Natural killer cell (primary cell): Measurements from ENCODE around the gene ST3GAL5. TPM values are rescaled to one million over a fixed set of nuclear protein-coding genes. Genes with fewer than 3 reads are reported as not detected.

Experiments
- ATAC-seq, 3 donors: fragments of 150-1000 bp in 2 of 3; fragments of 200-7000 bp in 1 of 3; cut with Tn5 transposase; 1 replicate in 1 of 3; 2 replicates in 2 of 3; pipeline ENCODE4 v1.10.0; 2021; ENCODE audit warnings: mild to moderate bottlenecking in 2 of 3, moderate library complexity in 2 of 3
- DNase-seq, 2 donors: peaks; one replicate each; pipeline versions ENCODE4 v3.0.0 to v3.0.0-alpha.2; 2013 to 2021; ENCODE audit warnings: mixed read lengths in 1 of 2
- H3K27ac ChIP-seq: one replicate; pipeline ENCODE4 v1.5.1; 2013; ENCODE audit warnings: mild to moderate bottlenecking, low read length
- H3K27me3 ChIP-seq: one replicate; pipeline ENCODE4 v1.6.1; 2013; ENCODE audit warnings: low read length; ENCODE audit not compliant: control insufficient read depth, insufficient read depth
- H3K36me3 ChIP-seq: one replicate; pipeline ENCODE4 v1.6.1; 2013; ENCODE audit warnings: low read length; ENCODE audit not compliant: control insufficient read depth, insufficient read depth
- H3K4me1 ChIP-seq: one replicate; pipeline ENCODE4 v1.6.1; 2013; ENCODE audit warnings: low read length; ENCODE audit not compliant: control insufficient read depth, insufficient read depth
- H3K4me3 ChIP-seq: one replicate; pipeline ENCODE4 v1.5.1; 2013; ENCODE audit warnings: low read length
- H3K9me3 ChIP-seq: one replicate; pipeline ENCODE4 v1.6.1; 2013; ENCODE audit warnings: low read length; ENCODE audit not compliant: control insufficient read depth, insufficient read depth
- H3K27ac Mint-ChIP-seq, 2 donors: one replicate each; pipeline ENCODE4 v1.8.0; 2022; ENCODE audit warnings: mild to moderate bottlenecking in 2 of 2, mixed read lengths in 2 of 2, moderate library complexity in 1 of 2
- H3K27me3 Mint-ChIP-seq, 2 donors: one replicate each; pipeline ENCODE4 v1.8.0; 2022; ENCODE audit warnings: low read depth in 2 of 2, mixed read lengths in 2 of 2
- H3K36me3 Mint-ChIP-seq: one replicate; pipeline ENCODE4 v1.8.0; 2022; ENCODE audit warnings: mixed read lengths
- H3K4me1 Mint-ChIP-seq, 2 donors: one replicate each; pipeline ENCODE4 v1.8.0; 2022; ENCODE audit warnings: mixed read lengths in 2 of 2
- H3K4me3 Mint-ChIP-seq: one replicate; pipeline ENCODE4 v1.8.0; 2022; ENCODE audit warnings: mild to moderate bottlenecking, moderate library complexity, mixed read lengths
- H3K9me3 Mint-ChIP-seq, 2 donors: one replicate each; pipeline ENCODE4 v1.8.0; 2022; ENCODE audit warnings: mixed read lengths in 2 of 2
- WGBS: methylation state at CpG from one replicate; pipeline ENCODE4 v1.1.7; 2013; ENCODE audit warnings: missing lambda C conversion rate; ENCODE audit not compliant: insufficient coverage; 5-methylcytosine and 5-hydroxymethylcytosine counted together
- intact Hi-C: fragments of 100-400 bp; cut with micrococcal nuclease; formaldehyde crosslinking; loops from one replicate; pipeline ENCODE4 v1.14.2; 2022
- total RNA-seq, 4 donors: library from RNA; stranded (reverse); fragments of 120-200 nt in 1 of 4; gene quantifications; one replicate each; pipeline versions ENCODE4 v1.2.3 to v1.2.4, GENCODE V29; 2013 to 2022
- TF ChIP-seq, protein P1 (sequence below): fragments of 200-600 bp; IDR thresholded peaks from one replicate; pipeline ENCODE4 v1.8.0; 2022; ENCODE audit warnings: antibody characterized with exemption

Gene ST3GAL5
- total RNA-seq, 3 donors from 2014 or later (not counting 1 experiment from before 2014, with no cell fraction given) = 54.6 to 72.4 (median 66.1) TPM

DNA sequence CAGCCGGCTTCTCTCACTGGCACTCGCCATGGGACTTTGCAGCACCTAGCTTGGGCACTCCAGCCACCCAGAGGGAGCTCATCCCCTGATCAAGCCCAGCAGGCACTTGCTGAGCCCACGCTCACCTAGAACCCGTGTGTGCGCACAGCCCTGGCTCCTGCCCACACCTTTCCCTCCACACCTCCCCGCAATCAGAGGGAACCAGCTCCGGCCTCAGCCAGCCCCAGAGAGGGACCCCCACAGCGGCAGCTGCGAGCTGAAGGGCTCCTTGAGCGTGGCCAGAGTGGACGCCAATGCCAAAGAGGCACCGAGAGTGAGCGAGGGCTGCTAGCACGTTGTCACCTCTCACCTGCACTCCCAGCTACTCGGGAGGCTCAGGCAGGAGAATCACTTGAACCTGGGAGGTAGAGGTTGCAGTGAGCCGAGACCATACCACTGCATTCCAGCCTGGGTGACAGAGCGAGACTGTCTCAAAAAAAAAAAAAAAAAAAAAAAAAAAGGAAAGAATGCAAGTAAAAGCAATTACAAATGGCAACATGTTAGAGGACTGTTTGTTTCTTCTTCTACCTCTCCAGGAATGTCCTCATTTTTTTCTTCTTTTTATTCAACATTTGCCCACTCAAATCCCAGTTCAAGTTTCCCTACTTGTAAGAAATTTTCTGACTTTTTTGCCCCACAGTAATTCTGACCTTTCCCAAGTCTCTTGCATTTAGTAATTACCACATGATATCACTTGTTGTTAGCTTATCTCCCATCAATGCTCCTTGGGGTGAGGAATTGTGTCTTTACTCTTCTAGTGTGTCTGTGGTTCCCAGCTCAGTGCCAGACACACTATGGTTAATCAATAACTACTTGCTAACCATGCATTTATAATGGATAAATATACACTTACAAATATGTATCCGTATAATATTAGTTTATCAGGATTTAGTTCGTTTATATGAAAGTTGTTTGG, 40.6 kb upstream of the ST3GAL5 start:
- TF ChIP-seq, protein P1, sequence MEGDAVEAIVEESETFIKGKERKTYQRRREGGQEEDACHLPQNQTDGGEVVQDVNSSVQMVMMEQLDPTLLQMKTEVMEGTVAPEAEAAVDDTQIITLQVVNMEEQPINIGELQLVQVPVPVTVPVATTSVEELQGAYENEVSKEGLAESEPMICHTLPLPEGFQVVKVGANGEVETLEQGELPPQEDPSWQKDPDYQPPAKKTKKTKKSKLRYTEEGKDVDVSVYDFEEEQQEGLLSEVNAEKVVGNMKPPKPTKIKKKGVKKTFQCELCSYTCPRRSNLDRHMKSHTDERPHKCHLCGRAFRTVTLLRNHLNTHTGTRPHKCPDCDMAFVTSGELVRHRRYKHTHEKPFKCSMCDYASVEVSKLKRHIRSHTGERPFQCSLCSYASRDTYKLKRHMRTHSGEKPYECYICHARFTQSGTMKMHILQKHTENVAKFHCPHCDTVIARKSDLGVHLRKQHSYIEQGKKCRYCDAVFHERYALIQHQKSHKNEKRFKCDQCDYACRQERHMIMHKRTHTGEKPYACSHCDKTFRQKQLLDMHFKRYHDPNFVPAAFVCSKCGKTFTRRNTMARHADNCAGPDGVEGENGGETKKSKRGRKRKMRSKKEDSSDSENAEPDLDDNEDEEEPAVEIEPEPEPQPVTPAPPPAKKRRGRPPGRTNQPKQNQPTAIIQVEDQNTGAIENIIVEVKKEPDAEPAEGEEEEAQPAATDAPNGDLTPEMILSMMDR = no peak
- Histone ChIP-seq H3K36me3 (no peaks in the 10 kb centered on the region), H3K27ac (no peak overlapping the region), H3K4me3 (no peak overlapping the region), H3K9me3 (no peaks in the 10 kb centered on the region), H3K27me3 (no peaks in the 10 kb centered on the region), H3K4me1 (peaks cover 10% of the 10 kb centered on the region)
- ATAC-seq (no peak), DNase-seq (no peak)
- peaks cover 12 to 25% of the 10 kb centered on the region in 2 donors for H3K4me1 Mint-ChIP-seq
- H3K27ac Mint-ChIP-seq = no peak overlapping the region
- no peaks in the 10 kb centered on the region for H3K9me3 Mint-ChIP-seq
- H3K36me3 Mint-ChIP-seq = no peaks in the 10 kb centered on the region
- H3K4me3 Mint-ChIP-seq = peak overlapping the region; percentile 57
- intact Hi-C loops = no loop called here
- 95% methylated on average over 15 of the region's 19 CpGs for WGBS
- H3K27me3 Mint-ChIP-seq = peaks cover 0 to 4% of the 10 kb centered on the region in 2 donors

DNA sequence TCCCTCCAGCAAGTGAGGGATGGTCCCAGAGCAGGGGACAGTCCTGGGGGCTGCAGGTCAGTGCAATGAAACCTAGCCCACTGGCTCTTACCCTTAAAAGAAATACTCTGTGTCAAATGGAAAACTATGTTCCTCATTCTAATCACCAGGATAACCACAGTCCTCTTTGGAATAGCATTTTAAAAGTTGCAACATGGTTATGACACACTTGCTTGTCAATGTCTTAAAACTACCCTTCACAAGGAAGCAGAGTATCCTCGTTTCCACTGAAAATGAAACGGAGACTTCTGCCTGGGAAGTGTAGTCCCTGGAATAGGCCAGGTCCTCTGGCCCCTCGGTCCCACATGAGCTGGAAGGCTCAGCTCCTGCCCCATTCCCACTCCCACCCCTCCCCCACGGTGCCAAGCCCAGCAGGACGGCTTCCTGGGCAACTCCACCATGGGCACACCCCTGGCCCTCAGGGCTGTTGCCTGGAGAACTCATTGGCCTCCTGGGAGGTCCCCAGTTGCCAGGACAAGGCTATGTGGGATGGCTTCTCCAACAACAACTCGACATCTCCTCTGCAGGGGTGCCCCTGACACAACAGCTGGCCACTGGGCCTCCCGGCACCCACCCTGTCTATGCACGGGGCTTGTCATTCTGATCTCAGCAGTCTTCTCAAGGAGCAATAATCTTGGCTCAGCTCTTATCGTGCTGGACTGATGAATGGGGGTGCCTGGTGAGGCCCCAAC, 38.3 kb upstream of the ST3GAL5 start:
- no peak for DNase-seq
- intact Hi-C loops = no loop called here
- Mint-ChIP-seq H3K36me3 (no peaks in the 10 kb centered on the region), H3K27me3 (peaks cover 0 to 4% of the 10 kb centered on the region in 2 donors), H3K4me1 (peaks cover 12 to 22% of the 10 kb centered on the region in 2 donors), H3K27ac (no peak overlapping the region), H3K4me3 (no peak overlapping the region), H3K9me3 (no peaks in the 10 kb centered on the region)
- no peaks in the 10 kb centered on the region for H3K27me3 ChIP-seq
- H3K36me3 ChIP-seq = no peaks in the 10 kb centered on the region
- H3K4me1 ChIP-seq = peaks cover 10% of the 10 kb centered on the region
- 88% methylated on average over 9 of the region's 9 CpGs for WGBS
- H3K27ac ChIP-seq = no peak overlapping the region
- TF ChIP-seq, protein P1 = no peak
- no peak for ATAC-seq
- H3K9me3 ChIP-seq = no peaks in the 10 kb centered on the region
- H3K4me3 ChIP-seq = no peak overlapping the region

DNA sequence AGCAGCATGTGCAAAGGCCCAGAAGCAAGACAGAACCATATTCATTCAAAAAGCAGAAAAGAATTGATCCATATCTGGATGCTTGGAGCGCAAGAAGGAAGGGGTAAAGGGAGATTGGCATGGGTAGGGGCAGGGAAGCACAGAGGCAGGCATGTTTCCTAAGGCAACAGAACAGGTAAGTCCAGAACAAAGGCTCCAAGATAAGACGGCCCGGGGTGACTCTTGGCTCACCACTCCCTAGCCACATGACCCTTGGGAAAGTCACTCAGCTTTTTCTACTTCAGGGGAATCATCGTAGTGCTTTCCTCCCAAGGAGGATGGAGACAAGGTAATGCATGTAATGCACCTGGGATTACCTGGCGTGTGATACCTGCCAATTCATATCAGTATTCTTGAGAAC, 37.7 kb upstream of the ST3GAL5 start:
- no peaks in the 10 kb centered on the region for H3K36me3 ChIP-seq
- WGBS = 79% methylated on average over 5 of the region's 5 CpGs
- H3K4me1 Mint-ChIP-seq = peaks cover 12 to 22% of the 10 kb centered on the region in 2 donors
- TF ChIP-seq, protein P1 = no peak
- no peak overlapping the region for H3K4me3 ChIP-seq
- no peak overlapping the region for H3K27ac ChIP-seq
- intact Hi-C loops = no loop called here
- no peak overlapping the region for H3K4me3 Mint-ChIP-seq
- H3K9me3 ChIP-seq = no peaks in the 10 kb centered on the region
- ATAC-seq (no peak), DNase-seq (no peak)
- no peaks in the 10 kb centered on the region for H3K9me3 Mint-ChIP-seq
- H3K4me1 ChIP-seq = peaks cover 10% of the 10 kb centered on the region
- no peaks in the 10 kb centered on the region for H3K27me3 ChIP-seq
- no peaks in the 10 kb centered on the region for H3K36me3 Mint-ChIP-seq
- H3K27ac Mint-ChIP-seq = no peak overlapping the region
- H3K27me3 Mint-ChIP-seq = peaks cover 0 to 4% of the 10 kb centered on the region in 2 donors
